Naive thymus-derived CD8-positive, alpha-beta T cell (primary cell): ENCODE data around the gene STX5. TPM values are rescaled to one million over a fixed set of nuclear protein-coding genes. Genes with fewer than 3 reads are reported as not detected.
A peak's percentile ranks its signal among the peaks of the same experiment; 100 is the strongest.

ENCODE experiments used
- ATAC-seq, 2 donors: fragments of 150-1000 bp; cut with Tn5 transposase in 1 of 2; sonication (Bioruptor Pico), chemical (Tn5 transposase) in 1 of 2; 1 replicate in 1 of 2; 2 replicates in 1 of 2; pipeline ENCODE4 v1.10.0; 2021; ENCODE audit warnings: mild to moderate bottlenecking in 2 of 2, moderate library complexity in 2 of 2
- POLR2A ChIA-PET: fragments of 350-600 bp; sonication (Branson Sonifier 250); formaldehyde crosslinking; loops from one replicate; lab custom pipeline; 2021; ENCODE audit warnings: antibody characterized with exemption; lab: Charles Lee
- DNase-seq, 10 donors: peaks; one replicate each; pipeline versions ENCODE4 v3.0.0 to v3.0.0-alpha.2; 2020 to 2022
- H3K27ac Mint-ChIP-seq, 10 donors: one replicate each; pipeline ENCODE4 v1.8.0; 2020 to 2022; ENCODE audit warnings: mild to moderate bottlenecking in 10 of 10, mixed read lengths in 10 of 10, moderate library complexity in 4 of 10, inconsistent platforms in 1 of 10
- H3K27me3 Mint-ChIP-seq, 5 donors: one replicate each; pipeline ENCODE4 v1.8.0; 2021 to 2022; ENCODE audit warnings: mixed read lengths in 5 of 5
- H3K36me3 Mint-ChIP-seq, 3 donors: one replicate each; pipeline ENCODE4 v1.8.0; 2020 to 2022; ENCODE audit warnings: mixed read lengths in 3 of 3, mild to moderate bottlenecking in 2 of 3, inconsistent platforms in 1 of 3
- H3K4me1 Mint-ChIP-seq, 4 donors: one replicate each; pipeline ENCODE4 v1.8.0; 2021 to 2022; ENCODE audit warnings: mixed read lengths in 4 of 4
- H3K4me3 Mint-ChIP-seq, 10 donors: one replicate each; pipeline ENCODE4 v1.8.0; 2020 to 2022; ENCODE audit warnings: mild to moderate bottlenecking in 10 of 10, mixed read lengths in 10 of 10, moderate library complexity in 6 of 10, inconsistent platforms in 1 of 10
- H3K9me3 Mint-ChIP-seq, 9 donors: one replicate each; pipeline ENCODE4 v1.8.0; 2020 to 2022; ENCODE audit warnings: mixed read lengths in 9 of 9, mild to moderate bottlenecking in 3 of 9, inconsistent platforms in 1 of 9, moderate library complexity in 1 of 9
- polyA plus RNA-seq, 3 donors: library from polyadenylated mRNA; unstranded; fragments of 300-500 nt; fragmentation: Illumina TruSeq; gene quantifications; one replicate each; pipeline ENCODE4 v1.2.3, GENCODE V29; 2021
- total RNA-seq, 8 experiments: library from RNA in 2 of 8; stranded (reverse) in 2 of 8; gene quantifications; one replicate each; pipeline ENCODE4 v1.2.3 and lab custom pipeline; 2021 to 2026

Gene STX5, protein sequence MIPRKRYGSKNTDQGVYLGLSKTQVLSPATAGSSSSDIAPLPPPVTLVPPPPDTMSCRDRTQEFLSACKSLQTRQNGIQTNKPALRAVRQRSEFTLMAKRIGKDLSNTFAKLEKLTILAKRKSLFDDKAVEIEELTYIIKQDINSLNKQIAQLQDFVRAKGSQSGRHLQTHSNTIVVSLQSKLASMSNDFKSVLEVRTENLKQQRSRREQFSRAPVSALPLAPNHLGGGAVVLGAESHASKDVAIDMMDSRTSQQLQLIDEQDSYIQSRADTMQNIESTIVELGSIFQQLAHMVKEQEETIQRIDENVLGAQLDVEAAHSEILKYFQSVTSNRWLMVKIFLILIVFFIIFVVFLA
- total RNA-seq (10 to 100 TPM; 55.6 to 61.7 TPM), polyA plus RNA-seq (10 to 100 TPM; 25.4 to 30.4 (median 26.2) TPM), total RNA-seq (lab: John Stamatoyannopoulos, UW) (29.9 to 123 (median 58.1) reads per million in 6 experiments)

DNA sequence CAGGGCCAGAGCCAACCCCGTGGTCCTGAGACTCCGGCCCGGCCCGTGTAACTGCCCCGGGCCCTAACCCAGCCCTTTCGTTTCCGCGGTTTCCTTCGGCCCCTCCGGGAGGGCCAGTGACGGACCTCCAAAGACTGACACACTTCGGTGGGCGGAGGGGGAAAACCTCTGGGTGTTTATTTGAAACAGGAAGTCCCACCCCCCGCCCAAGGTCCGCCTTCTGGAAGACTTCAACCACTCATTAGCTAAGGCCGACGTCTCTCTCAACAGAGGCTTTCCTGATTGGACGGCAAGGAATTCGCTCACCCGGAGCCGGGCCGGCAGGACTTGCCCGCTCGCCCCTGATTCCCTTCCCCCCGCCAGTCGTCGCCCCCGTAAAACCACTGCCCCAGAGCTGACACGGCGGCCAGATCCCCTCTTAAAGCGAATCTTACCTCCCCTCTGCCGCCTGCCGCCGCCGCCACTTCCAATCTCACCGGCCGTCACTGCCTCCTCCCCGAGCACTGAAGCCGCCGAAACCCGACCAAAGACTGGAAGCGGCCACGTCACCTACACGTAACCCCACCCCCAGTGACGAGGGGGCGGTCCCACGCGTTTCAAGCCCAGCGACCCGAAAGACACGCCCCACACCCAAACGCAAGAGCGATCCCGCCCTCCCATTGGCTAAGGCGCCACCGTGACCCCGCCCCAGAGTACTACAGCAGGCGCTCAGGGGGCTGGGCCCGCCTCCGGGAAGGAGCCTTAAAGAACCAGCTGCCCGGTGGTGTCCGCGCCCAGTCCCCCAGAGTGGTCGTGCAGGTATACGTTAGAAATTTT lies at the start of gene STX5:
Gene STX5 (minus strand): TSS at position 532 of the 816 bp plus-strand sequence. CDS start 808 bp downstream, outside the sequence.
- Mint-ChIP-seq H3K36me3 (peaks cover 0 to 51% (median 9%) of the 10 kb centered on the region in 3 donors), H3K9me3 (no peaks in the 10 kb centered on the region), H3K4me3 (peak within 1 kb of the TSS; percentile 93 to 99 (median 98)), H3K27me3 (no peaks in the 10 kb centered on the region), H3K4me1 (peaks cover 25 to 56% (median 48%) of the 10 kb centered on the region in 4 donors), H3K27ac (peak within 1 kb of the TSS; percentile 91 to 100 (median 100))
- peak; percentile 99 to 100 (median 100) for DNase-seq
- POLR2A ChIA-PET: interaction anchor here (0.6 to 5.2 kb wide), 34 partner anchors 9 to 1439 kb away, joined by 3 to 138 read pairs (median 4); partner anchors contain the start of genes BSCL2, GNG3, HNRNPUL2 and LBHD1
- ATAC-seq: peak; percentile 89 to 90

DNA sequence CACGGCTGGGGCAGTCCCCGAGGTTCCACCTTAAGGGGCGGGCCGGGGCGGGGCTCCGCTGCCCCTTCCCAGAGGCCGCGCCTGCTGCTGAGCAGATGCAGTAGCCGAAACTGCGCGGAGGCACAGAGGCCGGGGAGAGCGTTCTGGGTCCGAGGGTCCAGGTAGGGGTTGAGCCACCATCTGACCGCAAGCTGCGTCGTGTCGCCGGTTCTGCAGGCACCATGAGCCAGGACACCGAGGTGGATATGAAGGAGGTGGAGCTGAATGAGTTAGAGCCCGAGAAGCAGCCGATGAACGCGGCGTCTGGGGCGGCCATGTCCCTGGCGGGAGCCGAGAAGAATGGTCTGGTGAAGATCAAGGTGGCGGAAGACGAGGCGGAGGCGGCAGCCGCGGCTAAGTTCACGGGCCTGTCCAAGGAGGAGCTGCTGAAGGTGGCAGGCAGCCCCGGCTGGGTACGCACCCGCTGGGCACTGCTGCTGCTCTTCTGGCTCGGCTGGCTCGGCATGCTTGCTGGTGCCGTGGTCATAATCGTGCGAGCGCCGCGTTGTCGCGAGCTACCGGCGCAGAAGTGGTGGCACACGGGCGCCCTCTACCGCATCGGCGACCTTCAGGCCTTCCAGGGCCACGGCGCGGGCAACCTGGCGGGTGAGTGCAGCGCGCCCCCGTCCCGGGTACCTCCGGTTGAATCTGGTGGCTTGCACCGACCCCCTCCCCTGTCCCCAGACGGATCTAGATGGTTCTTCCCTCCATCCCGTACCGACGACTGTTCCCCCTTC lies 49.1 kb upstream of the STX5 start, which contains the start of gene SLC3A2:
Gene SLC3A2 (plus strand): TSS at position 94 of the 776 bp plus-strand sequence. CDS start 128 bp downstream, at position 222.
- Mint-ChIP-seq H3K9me3 (no peaks in the 10 kb centered on the region), H3K27me3 (no peaks in the 10 kb centered on the region), H3K27ac (peak within 1 kb of the TSS; percentile 97 to 100 (median 100)), H3K4me1 (peaks cover 33 to 53% (median 51%) of the 10 kb centered on the region in 4 donors), H3K36me3 (peaks cover 0 to 47% (median 15%) of the 10 kb centered on the region in 3 donors), H3K4me3 (peak within 1 kb of the TSS; percentile 96 to 100 (median 99))
- DNase-seq: peak; percentile 77 to 90 (median 84)
- peak; percentile 81 to 82 for ATAC-seq
- POLR2A ChIA-PET: interaction anchor here (0.6 to 3.3 kb wide), 53 partner anchors 9 to 1896 kb away, joined by 3 to 87 read pairs (median 4); partner anchors contain the start of genes ASRGL1, ATL3, B3GAT3 and C11orf98

GRCh38 chr11:62880231-62880802 lies 48.5 kb upstream of the STX5 start:
- POLR2A ChIA-PET: interaction anchor here (0.9 to 3.3 kb wide), 31 partner anchors 9 to 1306 kb away, joined by 3 to 87 read pairs (median 6); partner anchors contain the start of genes ASRGL1, C11orf98, CSKMT and EEF1G
- peaks cover 0 to 40% (median 10%) of the 10 kb centered on the region in 3 donors for H3K36me3 Mint-ChIP-seq
- H3K9me3 Mint-ChIP-seq: no peaks in the 10 kb centered on the region
- H3K27me3 Mint-ChIP-seq: no peaks in the 10 kb centered on the region
- peak overlapping the region; percentile 97 to 100 (median 100) for H3K27ac Mint-ChIP-seq
- DNase-seq (peak in 1 of 10 donors; percentile 7), ATAC-seq (no peak)
- H3K4me1 Mint-ChIP-seq: peaks cover 29 to 48% (median 46%) of the 10 kb centered on the region in 4 donors
- H3K4me3 Mint-ChIP-seq: peak overlapping the region; percentile 96 to 100 (median 99)

GRCh38 chr11:62879235-62879978 lies 47.6 kb upstream of the STX5 start:
- peaks cover 29 to 43% (median 41%) of the 10 kb centered on the region in 4 donors for H3K4me1 Mint-ChIP-seq
- DNase-seq (no peak), ATAC-seq (no peak)
- no peaks in the 10 kb centered on the region for H3K27me3 Mint-ChIP-seq
- H3K27ac Mint-ChIP-seq: peak overlapping the region in 9 of 10 donors; percentile 97 to 100 (median 99)
- H3K36me3 Mint-ChIP-seq: peaks cover 0 to 32% (median 7%) of the 10 kb centered on the region in 3 donors
- H3K4me3 Mint-ChIP-seq: peak overlapping the region; percentile 96 to 100 (median 99)
- H3K9me3 Mint-ChIP-seq: no peaks in the 10 kb centered on the region
- POLR2A ChIA-PET: interaction anchor here (0.7 to 3.3 kb wide), 8 partner anchors 26 to 288 kb away, joined by 3 to 87 read pairs (median 10); partner anchors contain the start of genes C11orf98, CSKMT, HNRNPUL2 and TMEM179B

DNA sequence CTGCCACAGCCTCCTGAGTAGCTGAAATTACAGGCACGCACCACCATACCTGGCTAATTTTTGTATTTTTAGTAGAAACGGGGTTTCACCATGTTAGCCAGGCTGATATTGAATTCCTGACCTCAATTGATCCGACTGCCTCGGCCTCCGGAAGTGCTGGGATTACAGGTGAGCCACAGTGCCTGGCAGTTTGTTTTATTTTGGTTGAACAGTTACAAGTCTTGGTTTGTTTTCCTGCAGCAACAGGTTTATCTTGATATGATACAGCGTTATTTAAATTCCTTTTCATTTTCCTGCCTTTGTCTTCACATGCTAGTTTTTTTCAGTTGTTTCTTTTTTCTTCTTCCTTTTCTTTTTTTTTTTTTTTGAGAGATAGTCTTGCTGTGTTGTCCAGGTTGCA lies 44.9 kb upstream of the STX5 start:
- ATAC-seq (no peak), DNase-seq (no peak)
- H3K27ac Mint-ChIP-seq: no peak overlapping the region
- no peaks in the 10 kb centered on the region for H3K27me3 Mint-ChIP-seq
- POLR2A ChIA-PET: no interaction called here
- peaks cover 12 to 16% (median 15%) of the 10 kb centered on the region in 4 donors for H3K4me1 Mint-ChIP-seq
- no peaks in the 10 kb centered on the region for H3K9me3 Mint-ChIP-seq
- peaks cover 0 to 7% (median 0%) of the 10 kb centered on the region in 3 donors for H3K36me3 Mint-ChIP-seq
- H3K4me3 Mint-ChIP-seq: no peak overlapping the region

GRCh38 chr11:62875698-62876478 lies 44.0 kb upstream of the STX5 start:
- H3K4me1 Mint-ChIP-seq: peaks cover 10 to 13% (median 12%) of the 10 kb centered on the region in 4 donors
- POLR2A ChIA-PET: interaction anchor here (0.6 to 0.7 kb wide), 2 partner anchors 39 to 676 kb away, joined by 3 to 4 read pairs; no protein-coding TSS in a partner anchor
- no peak overlapping the region for H3K27ac Mint-ChIP-seq
- ATAC-seq: no peak
- H3K36me3 Mint-ChIP-seq: peaks cover 0 to 4% (median 0%) of the 10 kb centered on the region in 3 donors
- no peak for DNase-seq
- no peaks in the 10 kb centered on the region for H3K9me3 Mint-ChIP-seq
- no peak overlapping the region for H3K4me3 Mint-ChIP-seq
- H3K27me3 Mint-ChIP-seq: no peaks in the 10 kb centered on the region

DNA sequence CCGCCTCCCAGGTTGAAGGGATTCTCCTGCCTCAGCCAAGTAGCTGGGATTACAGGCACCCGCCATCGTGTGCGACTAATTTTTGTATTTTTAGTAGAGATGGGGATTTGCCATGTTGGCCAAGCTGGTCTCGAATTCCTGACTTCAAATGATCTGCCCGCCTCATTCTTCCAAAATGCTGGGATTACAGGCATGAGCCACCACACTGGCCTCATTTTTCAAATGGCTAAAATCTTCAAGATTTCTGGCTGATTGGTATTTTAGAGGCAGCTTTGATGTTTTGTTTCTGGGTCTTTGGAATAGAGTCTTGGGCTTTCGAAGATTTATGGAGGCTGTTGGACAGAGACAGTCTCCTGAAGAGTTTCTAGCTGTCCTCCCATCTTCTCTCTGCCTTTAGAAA lies 43.0 kb upstream of the STX5 start:
- DNase-seq (no peak), ATAC-seq (no peak)
- Mint-ChIP-seq H3K27me3 (no peaks in the 10 kb centered on the region), H3K9me3 (no peaks in the 10 kb centered on the region), H3K4me3 (no peak overlapping the region), H3K36me3 (peaks cover 0 to 4% (median 0%) of the 10 kb centered on the region in 3 donors), H3K4me1 (peaks cover 3 to 5% (median 4%) of the 10 kb centered on the region in 4 donors), H3K27ac (no peak overlapping the region)
- POLR2A ChIA-PET: interaction anchor here (0.5 to 0.7 kb wide), 3 partner anchors 10 to 58 kb away, joined by 3 to 4 read pairs (median 3); no protein-coding TSS in a partner anchor

DNA sequence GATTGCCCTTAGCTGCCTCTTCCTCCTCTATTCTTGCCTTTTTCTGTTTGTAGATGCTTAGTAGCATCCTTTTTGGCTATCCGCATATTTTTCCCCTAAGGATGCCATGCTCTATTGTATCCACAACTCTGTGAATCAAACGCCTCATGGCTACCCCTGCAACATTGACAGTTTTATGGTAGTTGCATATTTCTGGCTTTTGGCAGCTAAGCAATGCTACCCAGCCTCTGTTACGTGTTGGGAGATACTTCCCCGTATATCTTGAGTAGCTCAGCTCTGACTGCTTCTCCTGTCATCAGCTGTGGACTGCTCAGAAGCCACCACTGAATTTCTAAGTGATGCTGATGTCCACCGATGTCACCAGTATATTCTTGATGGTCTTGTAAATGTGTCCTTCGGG lies 33.8 kb upstream of the STX5 start:
- POLR2A ChIA-PET: interaction anchor here (0.6 to 3.2 kb wide), 5 partner anchors 10 to 285 kb away, joined by 4 to 10 read pairs (median 5); partner anchors contain the start of genes POLR2G and ZBTB3
- no peak for ATAC-seq
- H3K27ac Mint-ChIP-seq: no peak overlapping the region

DNA sequence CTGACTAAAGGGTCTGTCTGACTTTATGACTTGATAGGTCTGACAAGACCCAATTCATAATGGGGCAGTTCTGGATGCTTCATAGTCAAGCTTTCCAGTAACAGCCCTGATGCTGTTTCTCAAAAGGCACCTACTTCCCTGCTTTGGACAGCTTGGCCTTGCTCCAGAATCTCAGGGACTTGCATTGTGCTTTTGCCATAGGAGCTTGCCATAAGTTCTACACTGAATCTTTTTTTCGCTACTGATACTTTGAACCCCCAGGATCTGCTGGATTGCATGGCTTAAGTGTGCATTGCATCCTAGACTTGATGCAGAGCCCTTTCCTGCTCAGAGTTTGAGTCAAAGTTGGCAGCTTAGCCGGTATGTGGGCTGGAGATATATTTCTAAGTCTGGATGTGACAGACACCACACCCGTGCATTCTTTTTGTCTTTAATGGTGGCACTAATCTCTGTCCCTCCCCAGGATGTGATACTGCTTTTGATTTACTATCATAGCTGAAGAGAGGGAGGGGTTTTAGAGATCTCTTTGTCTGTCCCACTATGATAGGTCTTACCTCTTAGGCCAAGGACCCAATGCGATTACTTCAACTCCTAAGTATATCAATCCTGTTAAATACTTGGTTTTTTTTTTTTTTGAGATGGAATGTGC lies 32.0 kb upstream of the STX5 start:
- H3K27me3 Mint-ChIP-seq: no peaks in the 10 kb centered on the region
- DNase-seq: no peak
- POLR2A ChIA-PET: interaction anchor here (0.5 to 4.0 kb wide), 8 partner anchors 8 to 383 kb away, joined by 3 to 51 read pairs (median 7); partner anchors contain the start of genes HNRNPUL2, TMEM179B, TTC9C and ZBTB3
- ATAC-seq: no peak
- no peaks in the 10 kb centered on the region for H3K36me3 Mint-ChIP-seq
- H3K4me1 Mint-ChIP-seq: peaks cover 2 to 11% (median 6%) of the 10 kb centered on the region in 4 donors
- no peaks in the 10 kb centered on the region for H3K9me3 Mint-ChIP-seq
- H3K4me3 Mint-ChIP-seq: no peak overlapping the region
- no peak overlapping the region for H3K27ac Mint-ChIP-seq

More for the DNA sequence above, 33.8 kb upstream of the STX5 start:
- DNase-seq: no peak
- H3K36me3 Mint-ChIP-seq: no peaks in the 10 kb centered on the region
- peaks cover 2 to 11% (median 6%) of the 10 kb centered on the region in 4 donors for H3K4me1 Mint-ChIP-seq
- H3K4me3 Mint-ChIP-seq: no peak overlapping the region
- no peaks in the 10 kb centered on the region for H3K27me3 Mint-ChIP-seq
- no peaks in the 10 kb centered on the region for H3K9me3 Mint-ChIP-seq
